GM23248 (cell line): ENCODE measurements around the gene GDPD3.

Experiments used
- EZH2 ChIP-seq: fragments of 200-600 bp; sonication (generic); IDR thresholded peaks from 2 replicates; pipeline ENCODE4 v1.6.1; 2018; ENCODE audit warnings: antibody characterized with exemption, mild to moderate bottlenecking; ENCODE audit not compliant: insufficient read depth, poor library complexity, severe bottlenecking
- EZH2phosphoT487 ChIP-seq: fragments of 200-600 bp; sonication (generic); IDR thresholded peaks from 2 replicates; pipeline ENCODE4 v1.6.1; 2018; ENCODE audit warnings: antibody characterized with exemption, moderate library complexity, mild to moderate bottlenecking, low read depth; ENCODE audit not compliant: insufficient read depth

DNA sequence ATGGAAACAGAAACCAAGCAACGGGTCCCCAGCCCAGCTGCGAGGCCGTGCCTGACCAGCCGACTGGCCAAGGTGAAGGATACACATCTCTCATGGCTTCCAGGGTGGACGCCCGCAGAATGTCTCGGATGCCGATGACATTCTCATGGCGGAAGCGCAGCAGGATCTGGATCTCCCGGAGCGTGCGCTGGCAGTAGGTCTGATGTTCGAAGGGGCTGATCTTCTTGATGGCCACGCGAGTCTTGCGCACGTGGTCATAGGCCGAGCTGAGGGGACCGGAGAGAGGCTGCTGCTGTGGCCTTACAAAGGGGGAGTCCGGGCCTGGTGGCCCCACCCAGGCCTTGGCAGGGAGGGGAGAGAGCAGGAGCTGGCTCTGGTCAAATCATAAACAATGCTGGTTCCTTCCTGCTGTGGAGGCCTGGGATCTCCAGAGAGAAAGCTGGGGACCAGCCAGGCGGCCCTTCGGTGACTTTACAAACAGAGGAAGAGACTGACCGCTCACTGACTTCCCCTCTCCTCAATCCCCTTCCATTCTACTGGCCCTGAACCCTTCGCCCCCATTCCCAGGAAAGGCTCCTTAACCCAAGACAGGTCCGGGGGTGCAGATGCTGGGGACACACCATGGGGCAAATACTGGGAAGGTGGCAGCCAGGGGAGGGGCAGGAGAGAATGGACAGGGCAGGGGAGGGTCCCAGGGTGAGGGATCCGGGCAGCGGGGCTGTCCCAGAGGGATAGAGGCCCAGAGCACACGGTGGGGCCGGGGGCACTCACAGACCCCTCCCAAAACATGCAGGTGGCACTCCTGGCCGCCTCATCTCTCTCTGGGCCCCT, 8.6 kb upstream of the GDPD3 start:
- TF ChIP-seq EZH2 (no peak), EZH2phosphoT487 (no peak)
